ENCODE results near the gene LIPK.
"Not testable (repeated sequence)": the region's sequence is repeated elsewhere in the genome, so short reads cannot be mapped to it uniquely, and the experiment has no call there.

Gene LIPK

GRCh38 chr10:88721392-88721791 is 15.3 kb downstream of the LIPK start:
- DNase-seq (ENCODE audit: low read depth): no peak

GRCh38 chr10:88725798-88726197 is 19.7 kb downstream of the LIPK start:
- no peak for DNase-seq (ENCODE audit: low read depth)

- peak; percentile 62 for DNase-seq (ENCODE audit: low read depth)
Measured at GRCh38 chr10:88728107-88728763, 22.2 kb downstream of the LIPK start.

- DNase-seq (ENCODE audit: low read depth): no peak
Measured at GRCh38 chr10:88730864-88731263, 24.8 kb downstream of the LIPK start.

GRCh38 chr10:88731296-88731695 is 25.2 kb downstream of the LIPK start:
- no peak for DNase-seq (ENCODE audit: low read depth)

GRCh38 chr10:88733215-88733614 is 27.2 kb downstream of the LIPK start:
- DNase-seq (ENCODE audit: low read depth): no peak

GRCh38 chr10:88735661-88736060 is 29.6 kb downstream of the LIPK start:
- DNase-seq (ENCODE audit: low read depth): no peak

- DNase-seq (ENCODE audit: low read depth): not testable (repeated sequence)
Measured at GRCh38 chr10:88741921-88742320, 35.9 kb downstream of the LIPK start.

- no peak for DNase-seq (ENCODE audit: low read depth)
Measured at GRCh38 chr10:88742448-88742847, 36.4 kb downstream of the LIPK start.

- DNase-seq (ENCODE audit: low read depth): no peak
Measured at GRCh38 chr10:88744002-88744401, 38.0 kb downstream of the LIPK start.

GRCh38 chr10:88745633-88746032 is 39.6 kb downstream of the LIPK start:
- no peak for DNase-seq (ENCODE audit: low read depth)

- DNase-seq (ENCODE audit: low read depth): no peak
Measured at GRCh38 chr10:88754287-88754686, 48.2 kb downstream of the LIPK start.

- DNase-seq (ENCODE audit: low read depth): no peak
Measured at GRCh38 chr10:88755753-88756152, 49.7 kb downstream of the LIPK start.

- DNase-seq (ENCODE audit: low read depth): no peak
Measured at GRCh38 chr10:88756660-88757059, 50.6 kb downstream of the LIPK start.

- no peak for DNase-seq (ENCODE audit: low read depth)
Measured at GRCh38 chr10:88759366-88760101, 53.5 kb downstream of the LIPK start, which contains the start of gene LIPN. Gene LIPN (plus strand): TSS chr10:88760020. CDS start chr10:88761406, 1,386 bp downstream.

GRCh38 chr10:88762906-88763305 is 56.9 kb downstream of the LIPK start:
- no peak for DNase-seq (ENCODE audit: low read depth)

- DNase-seq (ENCODE audit: low read depth): no peak
Measured at GRCh38 chr10:88763441-88763840, 57.4 kb downstream of the LIPK start.

- no peak for DNase-seq (ENCODE audit: low read depth)
Measured at GRCh38 chr10:88764110-88764509, 58.1 kb downstream of the LIPK start.

GRCh38 chr10:88765816-88766215 is 59.8 kb downstream of the LIPK start:
- no peak for DNase-seq (ENCODE audit: low read depth)

- DNase-seq (ENCODE audit: low read depth): no peak
Measured at GRCh38 chr10:88769384-88769783, 63.3 kb downstream of the LIPK start.

GRCh38 chr10:88781206-88781605 is 75.2 kb downstream of the LIPK start:
- no peak for DNase-seq (ENCODE audit: low read depth)

GRCh38 chr10:88782222-88782621 is 76.2 kb downstream of the LIPK start:
- no peak for DNase-seq (ENCODE audit: low read depth)

GRCh38 chr10:88783724-88784123 is 77.7 kb downstream of the LIPK start:
- no peak for DNase-seq (ENCODE audit: low read depth)

Data from activated T-cell treated with anti-CD3 and anti-CD28 coated beads for 48 hours (primary cell).